GM19043 (cell line): Measurements from ENCODE around the gene RILP.
"Not testable (repeated sequence)": the region's sequence is repeated elsewhere in the genome, so short reads cannot be mapped to it uniquely, and the experiment has no call there.

Experiments used
- ATAC-seq: cut with Tn5 transposase; IDR thresholded peaks from one replicate; pipeline ENCODE4 v1.9.1; 2021; ENCODE audit warnings: low read depth; ENCODE audit not compliant: unreplicated experiment

RILP gene

GRCh38 chr17:1649844-1650501 is at the start of gene RILP:
Gene RILP (minus strand): TSS chr17:1649866. CDS start chr17:1649804, 62 bp downstream.
- ATAC-seq: no peak

- ATAC-seq: no peak
Measured at GRCh38 chr17:1697681-1698080, 48.0 kb upstream of the RILP start.

GRCh38 chr17:1695365-1695764 is 45.7 kb upstream of the RILP start:
- no peak for ATAC-seq

DNA sequence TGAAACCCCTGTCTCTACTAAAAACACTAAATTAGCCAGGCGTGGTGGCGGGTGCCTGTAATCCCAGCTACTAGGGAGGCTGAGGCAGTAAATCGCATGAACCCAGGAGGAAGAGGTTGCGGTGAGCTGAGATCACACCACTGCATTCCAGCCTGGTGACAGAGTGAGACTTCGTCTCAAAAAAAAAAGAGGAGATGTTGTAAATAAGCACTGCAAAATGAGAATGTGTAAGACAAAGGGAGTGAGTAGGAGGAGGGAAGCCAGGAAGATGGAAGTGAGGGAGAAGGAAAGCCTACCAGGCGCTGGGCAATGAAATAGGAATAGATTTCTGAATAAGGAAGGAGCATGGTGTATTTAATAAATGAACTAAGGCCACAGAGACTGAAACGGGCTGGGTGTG is 43.7 kb upstream of the RILP start:
- no peak for ATAC-seq

GRCh38 chr17:1690544-1691221 is 41.0 kb upstream of the RILP start:
- ATAC-seq: no peak

DNA sequence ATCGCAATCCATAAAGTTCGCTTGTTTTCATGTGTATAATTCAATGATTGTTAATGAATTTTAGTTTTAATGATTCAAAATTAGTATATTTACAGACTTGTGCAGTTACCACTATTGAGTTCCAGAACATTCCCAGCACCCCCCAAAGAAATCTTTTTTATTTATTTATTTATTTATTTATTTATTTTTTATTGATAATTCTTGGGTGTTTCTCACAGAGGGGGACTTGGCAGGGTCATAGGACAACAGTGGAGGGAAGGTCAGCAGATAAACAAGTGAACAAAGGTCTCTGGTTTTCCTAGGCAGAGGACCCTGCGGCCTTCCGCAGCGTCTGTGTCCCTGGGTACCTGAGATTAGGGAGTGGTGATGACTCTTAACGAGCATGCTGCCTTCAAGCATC is 38.7 kb upstream of the RILP start:
- not testable (repeated sequence) for ATAC-seq

- no peak for ATAC-seq
Measured at GRCh38 chr17:1686086-1686485, 36.4 kb upstream of the RILP start.

DNA sequence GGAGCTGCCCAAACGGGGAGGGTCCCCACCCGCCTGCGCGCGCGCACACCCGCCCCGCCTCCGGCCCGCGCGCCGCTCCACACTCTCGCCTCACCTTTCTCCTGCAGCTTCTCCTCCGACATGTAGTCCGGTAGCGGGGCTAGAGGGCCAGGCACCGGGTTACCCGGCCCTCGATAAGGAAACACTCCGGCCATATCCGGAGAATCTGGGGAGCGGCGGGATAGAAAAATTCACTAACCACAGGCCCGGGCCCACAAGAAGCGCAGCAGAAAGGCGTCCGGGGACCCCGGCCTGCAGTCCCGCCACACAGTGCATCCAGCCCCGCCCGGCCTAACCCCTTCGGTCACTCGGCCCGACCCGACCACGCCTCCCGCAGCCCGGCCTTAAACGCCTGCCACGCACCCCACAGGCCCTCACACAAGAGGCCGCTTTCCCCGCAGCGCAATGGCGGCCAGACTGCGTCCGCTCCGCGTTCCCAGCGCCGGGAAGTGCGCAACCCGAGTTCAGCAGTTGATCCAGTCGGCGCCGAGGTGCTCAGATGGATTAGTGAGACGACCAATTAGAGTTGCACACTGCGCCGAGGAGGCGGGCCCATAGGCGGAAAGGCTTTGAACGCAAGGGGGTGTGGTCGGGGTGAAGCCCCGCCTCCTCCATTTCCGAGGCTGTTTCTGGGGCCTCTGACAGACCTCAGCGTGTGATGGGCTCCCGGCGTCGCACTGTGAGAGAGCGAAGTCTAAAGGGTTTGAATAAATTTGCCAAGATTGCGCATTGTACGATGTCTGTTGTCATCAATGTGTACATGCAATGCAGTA is 34.9 kb upstream of the RILP start, which contains the start of gene PRPF8:
Gene PRPF8 (minus strand): TSS at position 490 of the 812 bp plus-strand sequence. CDS start 296 bp downstream, at position 194.
- ATAC-seq: peak; percentile 96

- no peak for ATAC-seq
Measured at GRCh38 chr17:1683459-1683858, 33.8 kb upstream of the RILP start.

GRCh38 chr17:1676401-1676800 is 26.7 kb upstream of the RILP start:
- ATAC-seq: no peak

DNA sequence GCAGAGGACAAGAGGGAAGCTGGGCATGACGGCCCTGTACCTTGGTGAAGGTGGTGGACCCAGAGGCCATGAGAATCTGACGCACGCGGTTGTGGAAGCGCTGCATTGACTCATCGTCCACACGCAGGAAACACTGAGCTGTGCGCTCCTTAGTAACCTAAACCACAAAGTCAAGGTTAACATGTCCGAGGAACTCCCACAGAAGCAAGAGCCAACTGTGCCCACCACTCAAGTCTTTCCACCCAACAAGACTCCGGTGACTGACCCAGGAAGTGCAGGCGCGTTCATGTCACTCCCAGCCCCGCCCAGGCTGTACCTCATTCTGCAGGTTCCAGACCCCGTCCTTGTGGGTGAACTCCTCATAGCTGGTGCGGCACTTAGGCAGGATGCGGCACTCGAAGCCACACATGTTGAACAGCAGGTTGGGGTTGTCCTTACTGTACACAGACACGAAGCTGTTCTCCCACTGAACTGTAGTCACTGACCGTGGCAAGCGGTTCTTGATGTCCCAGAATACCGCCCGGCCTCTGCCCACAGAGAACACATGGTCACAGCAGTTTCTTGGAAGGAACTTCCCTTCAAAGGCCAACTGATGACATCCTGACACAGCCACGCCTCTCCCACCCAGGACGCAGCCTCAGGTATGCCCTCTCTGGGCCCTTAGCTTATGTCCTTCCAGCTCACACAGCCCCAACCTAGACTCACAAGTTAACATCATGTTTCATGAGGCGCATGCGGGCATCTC is 23.5 kb upstream of the RILP start:
- ATAC-seq: no peak

DNA sequence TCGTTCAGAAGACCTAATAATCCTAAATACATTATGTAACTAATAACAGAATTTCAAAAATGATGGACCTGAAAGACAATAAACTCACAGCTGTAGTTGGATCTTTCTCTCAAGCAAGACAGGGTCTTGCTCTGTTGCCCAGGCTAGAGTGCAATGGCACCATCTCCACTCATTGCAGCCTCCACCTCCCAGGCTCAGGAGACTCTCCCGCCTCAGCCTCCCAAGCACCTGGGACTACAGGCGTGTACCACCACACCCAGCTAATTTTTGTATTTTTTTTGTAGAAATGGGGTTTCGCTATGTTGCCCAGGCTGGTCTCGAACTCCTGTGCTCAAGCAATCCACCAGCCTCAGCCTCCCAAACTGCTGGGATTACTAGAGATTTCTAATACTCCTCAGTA is 14.3 kb upstream of the RILP start:
- not testable (repeated sequence) for ATAC-seq

- ATAC-seq: no peak
Measured at GRCh38 chr17:1661045-1661444, 11.4 kb upstream of the RILP start.

DNA sequence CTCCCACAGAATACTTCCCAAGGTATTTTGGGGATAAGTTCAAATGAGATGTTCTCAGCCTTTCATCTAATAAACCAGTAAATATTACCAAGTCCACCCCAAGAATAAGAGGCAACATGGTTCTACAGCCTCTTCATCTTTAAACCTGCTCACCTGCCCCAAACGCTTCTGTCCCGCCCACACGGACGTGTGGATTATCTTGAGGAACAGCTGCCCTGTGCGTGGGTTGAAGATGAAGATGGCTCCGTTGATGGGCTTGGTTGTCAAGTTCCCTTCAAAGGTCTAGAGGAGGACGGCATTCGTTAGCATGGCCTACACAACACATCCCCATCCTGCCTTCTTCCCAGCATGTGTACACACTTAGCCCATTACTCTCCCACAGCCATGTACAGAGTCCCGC is 8.4 kb upstream of the RILP start:
- ATAC-seq: no peak

DNA sequence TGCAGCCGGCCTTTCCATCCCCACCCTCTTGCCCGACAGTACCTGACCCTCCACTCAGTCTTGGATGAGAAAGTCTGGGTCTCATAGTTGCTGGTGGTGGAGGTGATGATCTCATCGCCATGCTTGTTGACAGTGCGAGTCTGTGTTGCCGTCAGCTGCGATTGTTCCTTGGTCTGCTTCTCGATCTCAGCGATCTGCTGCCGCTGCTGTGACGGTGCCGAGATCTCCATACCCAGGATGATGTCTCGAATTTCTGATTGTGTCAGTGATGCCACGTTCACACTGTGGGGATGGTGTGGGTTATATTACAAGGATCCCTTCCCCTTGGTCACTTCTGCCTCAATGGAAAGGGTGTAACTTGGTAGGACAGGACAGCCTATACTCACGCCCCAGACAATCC is 4.1 kb upstream of the RILP start:
- no peak for ATAC-seq

DNA sequence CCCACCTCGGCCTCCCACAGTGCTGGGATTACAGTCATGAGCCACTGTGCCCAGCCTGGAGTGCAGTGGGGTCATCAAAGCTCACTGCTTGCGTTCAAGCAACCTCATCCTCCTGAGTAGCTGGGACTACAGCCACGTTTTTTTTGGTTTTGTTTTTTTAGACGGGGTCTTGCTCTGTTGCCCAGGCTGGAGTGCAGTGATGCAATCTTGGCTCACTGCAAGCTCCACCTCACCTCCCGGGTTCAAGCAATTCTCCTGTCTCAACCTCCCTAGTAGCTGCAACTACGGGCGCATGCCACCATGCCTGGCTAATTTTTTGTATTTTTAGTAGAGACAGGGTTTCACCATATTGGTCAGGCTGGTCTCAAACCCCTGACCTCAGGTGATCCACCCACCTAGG is 3.1 kb upstream of the RILP start:
- not testable (repeated sequence) for ATAC-seq

- ATAC-seq: no peak
Measured at GRCh38 chr17:1651559-1651844, 1.8 kb upstream of the RILP start.

GRCh38 chr17:1650731-1651558 is 1.3 kb upstream of the RILP start:
- ATAC-seq: no peak

DNA sequence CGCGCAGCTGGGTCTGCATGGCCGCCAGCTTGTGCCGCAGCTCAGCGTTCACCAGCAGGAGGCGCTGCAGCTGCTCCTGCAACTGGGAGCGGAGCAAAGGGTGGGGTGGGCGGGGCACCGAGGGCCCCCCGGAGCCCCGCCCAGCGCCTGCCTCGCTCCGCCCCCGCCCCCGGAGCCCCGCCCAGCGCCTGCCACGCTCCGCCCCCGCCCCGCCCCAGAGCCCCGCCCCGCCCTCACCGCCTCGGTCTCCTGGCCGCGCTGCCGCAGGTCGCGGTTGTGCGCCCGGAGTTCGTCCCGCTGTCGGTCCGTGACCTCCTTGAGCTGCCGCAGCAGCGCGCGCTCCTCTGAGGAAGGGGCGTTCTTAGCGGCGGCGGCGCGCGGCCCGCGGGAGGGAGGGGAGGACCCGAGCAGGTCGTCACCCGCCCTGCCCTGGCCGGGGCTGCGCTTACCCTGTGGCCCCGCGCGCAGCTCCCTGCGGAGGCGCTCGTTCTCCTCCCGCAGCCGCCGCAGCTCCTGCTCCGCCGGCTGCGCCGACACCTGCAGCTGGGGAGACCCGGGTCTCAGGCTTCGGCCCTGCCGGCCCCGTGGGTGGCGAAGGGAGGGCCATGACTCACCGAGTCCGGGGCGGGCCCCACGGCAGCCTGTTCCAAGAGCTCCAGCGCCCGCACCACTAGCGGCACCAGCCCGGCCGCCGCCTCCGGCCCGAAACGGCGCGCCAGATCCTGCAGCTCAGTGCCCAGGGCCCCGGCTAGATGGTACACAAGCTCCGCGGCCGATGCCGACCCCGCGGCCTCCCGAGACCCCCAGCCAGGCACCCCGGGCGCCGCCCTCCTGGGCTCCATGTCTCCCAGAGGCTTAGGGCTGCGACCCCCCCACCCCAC is 463 bp downstream of the RILP start:
- peak; percentile 50 for ATAC-seq
